Measurements from ENCODE around the gene CAD.
A peak's percentile ranks its signal among the peaks of the same experiment; 100 is the strongest.
"Not testable (repeated sequence)": the region's sequence is repeated elsewhere in the genome, so short reads cannot be mapped to it uniquely, and the experiment has no call there.

The CAD gene

GRCh38 chr2:27217173-27218121 lies at the start of gene CAD:
Gene CAD, plus strand, starts transcription at chr2:27217369. Its CDS starts 183 bp downstream, at chr2:27217552.
- DNase-seq (ENCODE audit: low read depth in 2 of 2), result peak; percentile 78 to 86

- DNase-seq (ENCODE audit: low read depth in 2 of 2), result no peak
Measured at GRCh38 chr2:27170581-27171337, 46.4 kb upstream of the CAD start.

DNA sequence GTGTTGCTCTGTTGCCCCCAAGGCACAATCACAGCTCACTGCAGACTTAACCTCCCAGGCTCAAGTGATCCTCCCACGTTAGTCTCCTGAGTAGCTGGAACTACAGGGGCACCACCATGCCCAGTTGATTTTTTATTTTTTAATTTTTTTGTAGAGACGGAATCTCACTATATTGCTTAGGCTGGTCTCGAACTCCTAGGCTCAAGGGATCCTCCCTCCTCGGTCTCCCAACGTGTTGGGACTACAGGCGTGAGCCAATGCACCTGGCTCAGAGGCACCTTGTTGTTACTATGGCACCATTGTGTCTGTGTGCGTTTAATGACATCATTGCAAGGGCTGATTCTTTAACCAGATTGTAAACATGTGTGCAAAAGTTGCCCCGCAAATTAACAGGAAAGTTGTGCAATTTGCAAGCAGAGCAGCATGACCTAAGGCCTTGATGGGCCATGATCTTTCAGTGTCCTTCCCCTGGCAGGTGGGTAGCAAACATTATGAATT lies 45.8 kb upstream of the CAD start:
- no peak for DNase-seq (ENCODE audit: low read depth in 2 of 2)

GRCh38 chr2:27174638-27175037 lies 42.5 kb upstream of the CAD start:
- no peak for DNase-seq (ENCODE audit: low read depth in 2 of 2)

- DNase-seq (ENCODE audit: low read depth in 2 of 2), result no peak
Measured at GRCh38 chr2:27175330-27175729, 41.8 kb upstream of the CAD start.

DNA sequence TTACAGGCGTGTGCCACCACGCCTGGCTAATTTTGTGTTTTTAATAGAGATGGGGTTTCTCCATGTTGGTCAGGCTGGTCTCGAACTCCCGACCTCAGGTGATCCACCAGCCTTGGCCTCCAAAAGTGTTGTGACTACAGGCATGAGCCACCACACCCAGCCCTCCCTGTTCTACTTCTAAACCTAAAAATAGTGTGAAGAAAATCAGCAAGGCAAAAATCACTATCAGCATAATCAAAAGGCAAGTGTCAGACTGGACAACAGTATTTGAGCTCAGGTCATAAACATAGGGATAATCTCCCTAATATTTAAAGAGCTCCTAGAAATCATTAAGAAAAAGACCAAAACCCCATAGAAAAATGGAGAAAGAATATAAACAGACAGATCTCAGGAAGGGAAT lies 41.4 kb upstream of the CAD start:
- not testable (repeated sequence) for DNase-seq (ENCODE audit: low read depth in 2 of 2)

- no peak for DNase-seq (ENCODE audit: low read depth in 2 of 2)
Measured at GRCh38 chr2:27177441-27178351, 39.5 kb upstream of the CAD start.

DNA sequence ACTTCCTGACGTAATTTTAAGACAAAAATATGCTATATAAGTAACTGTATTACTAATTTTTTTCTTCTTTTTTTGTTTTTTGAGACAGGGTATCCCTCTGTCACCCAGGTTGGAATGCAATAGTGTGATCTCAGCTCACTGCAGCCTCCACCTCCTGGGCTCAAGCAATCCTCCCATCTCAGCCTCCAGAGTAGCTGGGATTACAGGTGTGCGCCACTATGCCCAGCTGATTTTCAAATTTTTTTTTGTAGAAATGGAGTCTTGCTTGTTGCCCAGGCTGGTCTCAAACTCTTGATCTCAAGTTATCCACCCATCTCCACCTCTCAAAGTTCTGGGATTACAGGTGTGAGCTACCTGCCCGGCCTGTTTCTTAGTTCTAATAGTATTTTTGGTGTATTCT lies 38.7 kb upstream of the CAD start:
- DNase-seq (ENCODE audit: low read depth in 2 of 2), result no peak

DNA sequence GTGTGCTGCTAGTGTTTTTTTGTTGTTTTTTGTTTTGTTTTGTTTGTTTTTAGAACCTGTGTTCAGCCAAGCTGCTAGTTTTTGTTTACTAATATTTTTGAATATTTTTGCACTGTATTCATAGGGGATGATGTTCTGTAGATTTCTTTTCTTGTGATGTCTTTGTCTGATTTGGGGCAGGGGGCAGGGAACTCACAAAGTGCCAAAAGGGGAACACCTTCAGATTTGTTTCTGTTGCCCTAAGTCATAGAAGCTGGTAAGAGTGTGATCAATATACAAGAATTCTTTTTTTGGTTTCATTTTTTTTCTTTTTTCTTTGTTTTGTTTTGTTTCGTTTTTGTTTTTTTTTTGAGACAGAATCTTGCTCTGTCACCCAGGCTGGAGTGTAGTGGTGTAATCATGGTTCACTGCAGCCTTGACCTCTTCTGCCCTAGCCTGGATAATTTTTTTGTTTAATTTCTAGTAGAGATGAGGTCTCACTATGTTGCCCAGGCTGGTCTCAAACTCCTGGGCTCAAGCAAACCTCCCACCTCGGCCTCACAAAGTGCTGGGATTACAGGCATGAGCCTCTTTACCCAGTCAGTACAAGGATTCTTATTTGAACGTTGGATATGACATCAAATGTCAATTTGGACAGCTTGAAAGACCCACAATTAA lies 37.7 kb upstream of the CAD start:
- DNase-seq (ENCODE audit: low read depth in 2 of 2), result no peak

DNA sequence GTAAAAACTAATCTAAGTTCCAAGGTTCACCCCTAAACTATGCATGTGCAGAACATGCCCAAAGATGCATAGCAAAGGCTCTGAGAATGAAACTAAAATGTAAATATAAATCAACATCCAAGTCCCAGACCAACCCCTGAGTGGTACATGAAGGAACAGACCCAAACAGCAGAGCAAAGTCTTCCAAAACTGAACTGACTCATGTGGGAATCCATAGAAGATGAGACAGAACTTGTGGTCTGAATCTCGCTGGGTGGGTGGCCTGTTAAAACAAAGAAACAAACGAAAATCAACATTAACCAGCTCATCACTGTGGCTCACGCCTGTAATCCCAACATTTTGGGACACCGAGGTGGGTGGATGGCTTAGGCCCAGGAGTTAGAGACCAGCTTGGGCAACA lies 34.8 kb upstream of the CAD start:
- no peak for DNase-seq (ENCODE audit: low read depth in 2 of 2)

- DNase-seq (ENCODE audit: low read depth in 2 of 2), result no peak
Measured at GRCh38 chr2:27184115-27184514, 33.1 kb upstream of the CAD start.

DNA sequence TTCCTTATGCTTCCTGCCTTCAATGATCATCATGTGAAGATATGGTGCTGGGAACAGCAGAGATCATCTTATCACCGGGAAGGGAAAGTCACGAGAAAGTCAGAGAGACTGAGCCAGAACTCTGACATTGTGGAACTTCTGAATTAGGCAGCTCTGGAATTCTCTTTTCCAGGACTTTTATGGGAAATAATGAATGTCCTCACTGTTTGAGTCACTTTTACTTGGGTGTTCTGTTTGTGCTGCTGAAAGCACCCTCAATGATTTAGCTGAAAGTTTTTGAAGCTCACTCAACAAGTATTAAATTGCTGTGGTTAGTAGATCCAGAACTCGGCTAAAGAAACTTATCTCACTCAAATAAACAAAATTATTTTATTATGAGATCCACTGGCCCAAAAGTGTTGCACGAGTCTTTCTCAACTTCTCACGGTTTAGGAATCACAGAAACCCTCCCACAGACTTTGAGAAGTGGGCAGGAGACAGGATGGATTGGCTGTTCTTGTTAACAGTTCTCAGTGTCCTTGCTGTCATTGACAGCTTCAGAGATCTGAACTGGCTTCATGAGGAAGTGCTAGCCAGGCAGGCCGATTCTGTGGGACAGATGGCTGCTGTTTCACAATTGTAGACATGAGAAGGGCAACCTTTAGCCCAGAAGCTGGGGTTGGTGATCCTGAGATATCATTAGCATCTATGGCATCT lies 31.7 kb upstream of the CAD start:
- DNase-seq (ENCODE audit: low read depth in 2 of 2), result no peak

GRCh38 chr2:27186613-27187345 lies 30.4 kb upstream of the CAD start:
- no peak for DNase-seq (ENCODE audit: low read depth in 2 of 2)

GRCh38 chr2:27189989-27190388 lies 27.2 kb upstream of the CAD start:
- DNase-seq (ENCODE audit: low read depth in 2 of 2), result no peak

GRCh38 chr2:27191070-27191829 lies 25.9 kb upstream of the CAD start:
- DNase-seq (ENCODE audit: low read depth in 2 of 2), result no peak

DNA sequence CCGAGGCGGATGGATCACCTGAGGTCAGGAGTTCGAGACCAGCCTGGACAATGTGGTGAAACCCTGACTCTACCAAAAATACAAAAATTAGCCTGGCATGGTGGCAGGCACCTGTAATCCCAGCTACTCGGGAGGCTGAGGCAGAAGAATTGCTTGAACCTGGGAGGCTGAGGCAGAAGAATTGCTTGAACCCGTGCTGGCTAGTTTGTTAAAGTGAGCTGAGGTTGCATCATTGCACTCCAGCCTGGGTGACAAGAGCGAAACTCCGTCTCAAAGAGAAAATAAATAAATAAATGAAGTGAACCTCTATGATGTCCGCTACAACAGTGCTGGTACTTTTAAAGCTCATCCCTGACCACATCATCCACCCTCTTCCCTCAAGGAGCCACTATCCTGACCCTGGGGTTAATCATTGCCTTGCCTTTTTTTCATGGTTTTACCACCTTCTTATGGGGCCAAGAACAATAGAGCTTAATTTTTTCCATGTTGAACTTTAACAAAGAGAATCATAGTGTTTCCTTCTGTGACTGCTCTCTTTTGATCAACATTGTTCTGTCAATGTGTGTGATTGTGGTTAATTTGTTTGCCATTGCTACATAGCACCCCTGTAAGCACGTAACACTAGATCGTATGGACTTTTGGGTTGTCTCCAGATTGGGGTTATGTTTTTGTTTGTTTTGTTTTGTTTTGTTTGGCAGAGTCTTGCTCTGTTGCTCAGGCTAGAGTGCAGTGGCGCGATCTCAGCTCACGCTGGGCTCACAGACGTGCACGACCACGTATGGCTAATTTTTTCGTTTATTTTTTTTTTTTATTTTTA lies 22.4 kb upstream of the CAD start:
- DNase-seq (ENCODE audit: low read depth in 2 of 2), result no peak

DNA sequence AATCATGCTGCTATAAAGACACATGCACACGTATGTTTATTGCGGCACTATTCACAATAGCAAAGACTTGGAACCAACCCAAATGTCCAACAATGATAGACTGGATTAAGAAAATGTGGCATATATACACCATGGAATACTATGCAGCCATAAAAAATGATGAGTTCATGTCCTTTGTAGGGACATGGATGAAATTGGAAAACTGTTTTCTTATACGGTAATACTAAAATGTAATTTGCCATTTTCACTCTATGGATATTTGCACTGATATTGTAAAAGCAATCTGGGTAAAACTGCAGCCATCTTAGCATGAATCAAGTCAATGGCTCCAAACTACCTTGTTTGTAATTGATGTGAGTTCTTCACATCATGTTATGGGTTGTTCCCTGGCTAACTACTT lies 21.4 kb upstream of the CAD start:
- DNase-seq (ENCODE audit: low read depth in 2 of 2), result not testable (repeated sequence)

DNA sequence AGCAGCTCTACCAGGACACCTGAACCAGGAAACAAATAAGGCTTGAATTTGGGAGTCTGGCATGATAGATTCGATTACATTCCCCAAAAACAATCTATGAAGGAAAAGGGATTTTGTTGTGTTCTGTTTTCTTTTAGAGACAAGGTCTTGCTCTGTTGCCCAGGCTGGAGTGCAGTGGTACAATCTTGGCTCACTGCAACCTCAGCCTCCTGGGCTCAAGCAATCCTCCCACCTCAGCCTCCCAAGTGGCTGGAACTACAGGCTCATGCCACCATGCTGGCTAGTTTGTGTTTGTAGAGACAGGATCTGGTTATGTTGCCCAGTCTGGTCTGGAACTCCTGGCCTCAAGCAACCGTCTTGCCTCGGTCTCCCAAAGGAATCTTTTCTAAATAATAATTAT lies 19.1 kb upstream of the CAD start:
- not testable (repeated sequence) for DNase-seq (ENCODE audit: low read depth in 2 of 2)

Data from stimulated activated CD4-positive, alpha-beta T cell treated with anti-CD3 and anti-CD28 coated beads, Interleukin-12 subunit alpha, Interleukin-12 subunit beta, amount 100 ng/mL, for 24 hours (primary cell).